ENCODE measurements around the gene ADAMTS9. TPM values are rescaled to one million over a fixed set of nuclear protein-coding genes. Genes with fewer than 3 reads are reported as not detected.
A peak's percentile ranks its signal among the peaks of the same experiment; 100 is the strongest.

The ADAMTS9 gene
- total RNA-seq, 2 donors from 2014 or later = not detected

GRCh38 chr3:64694114-64694513 lies 6.3 kb upstream of the ADAMTS9 start:
- H3K27ac Mint-ChIP-seq = no peak overlapping the region

DNA sequence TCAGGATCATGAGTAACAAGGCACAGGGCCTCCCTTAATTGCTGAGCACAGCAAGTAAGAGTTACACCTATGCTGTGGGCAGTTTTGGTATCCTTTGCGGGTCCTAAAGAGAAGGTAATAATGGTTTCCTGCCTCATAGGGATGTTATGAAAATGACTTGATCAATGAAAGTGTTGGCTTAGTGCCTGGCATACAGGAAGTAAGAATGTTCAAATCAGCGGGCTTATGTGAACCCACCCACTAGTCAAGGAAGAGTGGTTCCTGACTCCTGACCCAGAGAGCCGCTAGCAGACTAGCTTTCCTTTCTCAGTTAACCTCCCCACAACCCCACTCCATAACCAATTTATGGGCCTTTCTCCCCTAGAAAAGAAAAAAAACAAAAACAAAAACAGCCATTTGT lies 5.2 kb upstream of the ADAMTS9 start:
- Mint-ChIP-seq H3K36me3 (peaks cover 0 to 6% of the 10 kb centered on the region in 2 donors), H3K9me3 (peaks cover 5 to 10% of the 10 kb centered on the region in 2 donors), H3K27ac (no peak overlapping the region)
- no peak for DNase-seq (ENCODE audit: low spot score in 2 of 2)
- no peak for ATAC-seq

More at GRCh38 chr3:64694114-64694513, 6.3 kb upstream of the ADAMTS9 start:
- DNase-seq (ENCODE audit: low spot score in 2 of 2) (no peak), ATAC-seq (no peak)
- H3K9me3 Mint-ChIP-seq = peaks cover 5 to 10% of the 10 kb centered on the region in 2 donors
- H3K36me3 Mint-ChIP-seq = no peaks in the 10 kb centered on the region

GRCh38 chr3:64691051-64691450 lies 3.3 kb upstream of the ADAMTS9 start:
- Mint-ChIP-seq H3K9me3 (peaks cover 3 to 8% of the 10 kb centered on the region in 2 donors), H3K27ac (no peak overlapping the region), H3K36me3 (peaks cover 7 to 12% of the 10 kb centered on the region in 2 donors)
- ATAC-seq (no peak), DNase-seq (ENCODE audit: low spot score in 2 of 2) (no peak)

- peaks cover 0 to 7% of the 10 kb centered on the region in 2 donors for H3K9me3 Mint-ChIP-seq
- DNase-seq (ENCODE audit: low spot score in 2 of 2) = no peak
- H3K27ac Mint-ChIP-seq = no peak overlapping the region
- no peak for ATAC-seq
- peaks cover 12 to 20% of the 10 kb centered on the region in 2 donors for H3K36me3 Mint-ChIP-seq
These were observed 567 bp downstream of the ADAMTS9 start for GRCh38 chr3:64687086-64687780.

GRCh38 chr3:64686446-64686908 lies 1.3 kb downstream of the ADAMTS9 start:
- no peak for DNase-seq (ENCODE audit: low spot score in 2 of 2)
- Mint-ChIP-seq H3K36me3 (peaks cover 12 to 20% of the 10 kb centered on the region in 2 donors), H3K27ac (peak overlapping the region in 1 of 2 donors; percentile 82), H3K9me3 (peaks cover 0 to 7% of the 10 kb centered on the region in 2 donors)
- peak in 1 of 2 donors; percentile 13 for ATAC-seq

DNA sequence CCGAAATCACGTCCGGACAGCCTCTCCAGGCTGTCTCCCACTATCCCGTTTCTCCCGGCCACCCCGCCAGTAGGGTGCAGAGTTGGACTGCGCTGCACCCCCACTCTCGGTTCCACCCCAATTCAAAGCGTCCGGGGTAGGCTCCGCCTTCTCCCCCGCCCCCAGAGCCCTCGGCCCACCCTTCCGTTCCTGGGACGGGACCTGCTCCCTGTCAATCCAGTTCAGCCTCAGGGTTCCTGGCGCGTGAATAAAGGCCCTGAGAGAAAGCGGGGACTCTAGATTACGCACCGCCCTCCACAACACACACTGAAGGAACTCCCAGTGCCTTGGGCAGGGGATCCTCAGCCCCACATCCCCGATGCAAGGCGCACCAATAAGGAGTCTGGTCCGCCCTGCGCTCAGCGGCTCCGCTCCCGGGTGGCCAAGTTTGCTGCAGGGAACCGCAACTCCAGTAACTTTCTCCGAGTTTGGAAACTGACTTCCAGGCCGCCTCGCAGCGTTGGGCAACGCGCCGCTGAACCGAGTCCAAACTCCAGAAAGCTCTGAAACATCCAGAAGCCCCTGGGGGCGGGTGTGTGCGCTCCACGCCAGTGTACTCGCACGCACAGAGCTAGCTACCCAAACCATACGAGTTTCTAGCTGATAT lies 1.9 kb downstream of the ADAMTS9 start:
- peaks cover 0 to 7% of the 10 kb centered on the region in 2 donors for H3K9me3 Mint-ChIP-seq
- DNase-seq (ENCODE audit: low spot score in 2 of 2) = no peak
- H3K36me3 Mint-ChIP-seq = peaks cover 12 to 20% of the 10 kb centered on the region in 2 donors
- no peak overlapping the region for H3K27ac Mint-ChIP-seq
- peak in 1 of 2 donors; percentile 55 for ATAC-seq

- Mint-ChIP-seq H3K36me3 (peaks cover 12 to 20% of the 10 kb centered on the region in 2 donors), H3K9me3 (peaks cover 0 to 7% of the 10 kb centered on the region in 2 donors), H3K27ac (no peak overlapping the region)
- no peak for ATAC-seq
- DNase-seq (ENCODE audit: low spot score in 2 of 2) = no peak
These were observed 2.4 kb downstream of the ADAMTS9 start for GRCh38 chr3:64685331-64685799.

DNA sequence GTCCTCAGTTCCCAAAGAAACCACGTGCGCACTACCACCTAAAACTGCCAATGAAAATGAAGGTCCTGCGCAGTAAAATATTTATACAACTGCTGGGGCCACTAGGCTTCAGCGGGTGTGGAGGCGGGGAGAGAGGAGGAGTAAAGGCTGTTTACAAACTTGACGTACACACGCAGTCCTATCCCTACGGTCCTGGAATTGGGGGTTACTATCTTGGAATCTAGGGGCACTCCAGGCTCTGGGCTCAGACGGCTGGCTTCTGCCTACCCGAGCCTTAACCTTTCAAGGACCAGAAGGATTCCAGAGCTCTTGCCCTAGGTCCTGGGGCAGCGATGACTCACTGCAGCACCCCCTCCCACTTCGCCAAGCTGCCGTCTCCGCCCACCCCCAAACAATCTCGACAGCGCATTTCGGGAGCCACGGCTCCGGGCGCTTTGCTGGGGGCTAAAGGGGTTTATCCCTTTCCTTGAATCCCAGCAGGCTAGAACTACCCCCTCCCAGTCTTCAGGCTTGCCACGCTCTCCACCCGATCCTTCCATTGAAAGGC lies 3.0 kb downstream of the ADAMTS9 start:
- DNase-seq (ENCODE audit: low spot score in 2 of 2) (no peak), ATAC-seq (no peak)
- Mint-ChIP-seq H3K36me3 (peaks cover 12 to 20% of the 10 kb centered on the region in 2 donors), H3K9me3 (peaks cover 0 to 7% of the 10 kb centered on the region in 2 donors), H3K27ac (no peak overlapping the region)

DNA sequence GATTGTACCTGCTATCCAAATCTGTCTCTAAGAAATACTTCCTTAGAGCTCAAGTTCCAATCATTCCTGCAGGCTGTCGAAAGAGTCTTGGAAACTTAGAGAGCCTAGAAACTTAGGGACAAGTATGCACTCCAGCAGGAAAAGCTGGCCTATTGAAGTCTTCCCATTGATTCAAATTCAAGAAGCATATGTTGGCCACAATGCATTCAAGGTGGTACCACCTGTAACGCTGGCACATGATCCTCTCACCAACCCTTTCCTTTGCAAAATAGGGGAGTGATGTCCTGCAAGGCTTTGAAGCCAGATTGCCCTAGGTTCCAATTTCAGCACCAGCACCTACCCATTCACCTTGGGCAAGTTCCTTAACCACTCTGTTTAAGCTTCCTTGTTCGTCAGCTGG lies 6.0 kb downstream of the ADAMTS9 start:
- H3K27ac Mint-ChIP-seq = no peak overlapping the region
- H3K9me3 Mint-ChIP-seq = peaks cover 4 to 11% of the 10 kb centered on the region in 2 donors
- ATAC-seq (no peak), DNase-seq (ENCODE audit: low spot score in 2 of 2) (no peak)
- H3K36me3 Mint-ChIP-seq = peaks cover 7 to 20% of the 10 kb centered on the region in 2 donors

DNA sequence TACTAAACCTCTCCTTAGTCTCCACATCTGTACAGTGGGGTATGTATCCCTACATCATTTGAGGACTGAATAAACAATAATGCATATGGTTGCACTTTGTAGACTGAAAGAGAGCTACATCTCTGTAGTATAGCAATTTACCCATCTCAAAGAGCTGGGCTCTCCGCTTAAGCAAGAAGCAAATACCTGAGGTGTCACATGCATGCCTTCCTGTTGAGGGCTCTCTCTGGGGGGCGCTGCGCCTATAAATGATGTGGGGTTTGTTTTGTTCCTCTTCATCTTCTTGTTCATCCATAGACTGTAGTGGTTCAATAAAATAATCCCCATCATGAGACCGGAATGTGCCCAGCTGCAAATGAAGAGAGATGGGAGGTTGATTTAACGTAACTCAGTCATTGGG lies 6.8 kb downstream of the ADAMTS9 start:
- no peak for DNase-seq (ENCODE audit: low spot score in 2 of 2)

DNA sequence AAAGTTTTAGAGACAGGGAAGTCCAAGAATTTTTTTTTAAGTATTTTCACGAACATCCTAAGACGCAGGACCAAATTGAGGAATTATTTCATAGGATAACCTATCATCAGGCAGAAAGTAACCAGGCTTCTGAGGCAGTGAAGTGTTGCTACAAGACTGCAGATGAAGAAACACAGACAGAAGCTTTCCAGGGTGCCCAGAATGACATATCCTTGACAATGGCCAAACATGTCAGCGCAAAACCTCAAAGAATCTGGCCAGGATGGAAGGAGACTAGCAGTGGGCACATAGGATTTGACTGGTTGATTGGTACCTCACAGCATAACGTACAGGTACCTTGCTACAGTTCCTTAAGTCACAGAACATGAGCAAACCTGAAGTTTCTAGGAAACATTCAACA lies 7.5 kb downstream of the ADAMTS9 start:
- Mint-ChIP-seq H3K9me3 (peaks cover 4 to 14% of the 10 kb centered on the region in 2 donors), H3K27ac (no peak overlapping the region), H3K36me3 (peaks cover 0 to 11% of the 10 kb centered on the region in 2 donors)
- no peak for DNase-seq (ENCODE audit: low spot score in 2 of 2)
- ATAC-seq = no peak

More for the DNA sequence above, 6.8 kb downstream of the ADAMTS9 start:
- ATAC-seq = no peak
- H3K36me3 Mint-ChIP-seq = peaks cover under 1 to 12% of the 10 kb centered on the region in 2 donors
- peaks cover 4 to 14% of the 10 kb centered on the region in 2 donors for H3K9me3 Mint-ChIP-seq
- H3K27ac Mint-ChIP-seq = no peak overlapping the region

DNA sequence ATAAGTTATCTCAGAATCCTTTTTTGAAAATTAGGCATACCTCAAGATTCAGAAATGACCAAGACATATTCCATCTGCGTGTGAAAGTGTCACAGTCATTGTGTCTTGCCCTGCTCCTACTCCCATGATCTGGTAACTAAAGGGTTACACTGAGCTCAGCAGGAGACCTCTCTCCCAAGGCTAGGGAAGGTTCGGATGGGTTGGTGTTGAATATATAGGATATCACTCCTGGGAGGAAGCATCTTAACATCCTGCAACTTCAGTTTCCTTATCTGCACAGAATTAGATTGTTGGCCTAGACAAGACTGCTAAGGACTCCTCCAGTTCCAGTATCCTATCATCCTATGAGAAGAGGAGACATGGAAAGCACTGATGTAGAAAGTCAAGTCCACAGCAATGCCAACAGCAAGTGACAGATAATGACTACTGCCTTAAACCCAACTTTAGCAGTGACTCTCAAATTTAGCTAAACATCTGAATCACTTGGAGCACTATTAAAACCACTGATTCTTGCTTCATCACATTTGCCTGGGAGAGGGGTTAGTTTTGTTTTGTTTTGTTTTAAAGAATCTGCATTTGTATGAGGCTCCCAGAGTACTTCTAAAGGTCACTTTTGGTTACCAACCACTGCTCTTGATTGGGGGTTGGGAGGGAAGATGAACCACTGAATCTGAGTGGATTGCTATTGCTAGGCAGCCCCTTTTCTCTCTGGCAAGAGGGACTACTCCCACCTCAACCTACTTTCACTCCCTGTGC lies 9.7 kb downstream of the ADAMTS9 start:
- no peak overlapping the region for H3K27ac Mint-ChIP-seq
- ATAC-seq (no peak), DNase-seq (ENCODE audit: low spot score in 2 of 2) (no peak)
- H3K36me3 Mint-ChIP-seq = no peaks in the 10 kb centered on the region
- peaks cover 4 to 8% of the 10 kb centered on the region in 2 donors for H3K9me3 Mint-ChIP-seq

DNA sequence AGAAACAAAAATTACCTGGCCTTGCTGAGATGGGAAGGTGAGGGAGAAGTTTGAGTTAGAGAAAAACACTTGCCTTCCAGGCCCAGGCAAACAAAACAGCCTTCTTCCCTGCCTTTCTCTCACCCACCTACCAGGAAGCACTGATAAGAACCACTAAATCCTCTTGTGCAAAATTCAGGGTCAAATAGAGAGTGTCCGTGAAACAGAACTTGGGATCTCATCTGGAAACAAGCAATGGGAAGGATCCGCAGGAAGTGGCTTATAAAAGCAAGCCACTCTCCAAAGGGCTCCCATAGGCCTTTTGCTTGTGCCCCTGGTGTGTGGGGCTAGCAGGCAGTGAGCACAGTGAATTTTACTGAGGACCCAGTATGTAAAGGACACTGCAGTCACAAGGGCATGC lies 11.0 kb downstream of the ADAMTS9 start:
- no peak overlapping the region for H3K27ac Mint-ChIP-seq
- no peak for ATAC-seq
- peaks cover 4 to 8% of the 10 kb centered on the region in 2 donors for H3K9me3 Mint-ChIP-seq
- no peak for DNase-seq (ENCODE audit: low spot score in 2 of 2)
- no peaks in the 10 kb centered on the region for H3K36me3 Mint-ChIP-seq

DNA sequence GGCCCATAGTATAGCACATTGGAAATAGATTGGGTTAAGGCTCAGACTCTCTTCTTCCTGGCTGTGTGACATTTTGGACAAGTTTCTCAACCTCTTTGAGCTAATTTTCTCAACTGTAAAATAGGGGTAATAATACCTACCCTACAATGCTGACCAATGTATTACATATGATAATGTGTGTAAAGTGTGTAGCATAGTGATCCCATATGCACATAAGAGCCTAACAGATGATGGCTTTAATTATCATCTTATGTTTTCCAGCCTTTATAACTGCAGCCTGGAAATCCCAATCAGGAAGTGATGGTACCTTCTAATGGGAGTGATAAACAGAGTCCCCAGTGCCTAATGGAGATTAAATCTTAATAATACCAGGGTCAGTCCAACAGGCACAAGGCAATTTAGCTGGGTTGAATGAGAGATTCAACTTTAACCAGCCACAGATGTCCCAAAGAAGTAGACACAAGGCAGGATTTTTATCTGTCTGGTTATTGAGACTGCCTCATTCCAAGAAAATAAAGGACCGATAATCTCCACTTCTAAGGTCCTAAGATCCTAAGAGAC lies 12.0 kb downstream of the ADAMTS9 start:
- no peak for ATAC-seq

DNA sequence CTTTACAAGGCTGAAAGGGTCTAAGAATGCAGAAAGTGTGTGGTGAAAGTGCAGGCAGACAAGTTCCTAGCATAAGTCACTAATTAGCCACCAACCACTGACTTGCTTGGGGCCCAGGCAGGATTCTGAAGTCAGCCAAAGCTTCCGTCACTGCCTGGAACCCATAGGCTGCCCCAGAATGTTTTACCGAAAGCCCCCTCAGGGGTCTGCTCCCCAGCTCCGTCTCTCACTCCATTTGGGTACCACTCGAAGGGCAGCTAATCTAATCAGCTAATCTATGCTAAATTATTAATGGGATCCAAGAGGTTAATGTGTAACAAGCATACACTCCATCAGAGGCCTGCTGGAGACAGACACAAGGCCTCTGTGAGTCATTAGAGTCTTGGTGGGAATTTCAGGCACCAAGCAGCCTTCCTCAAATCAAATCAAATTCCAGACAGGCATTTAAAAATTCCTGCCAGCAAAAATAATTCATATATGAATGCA lies 13.2 kb downstream of the ADAMTS9 start:
- Mint-ChIP-seq H3K36me3 (no peaks in the 10 kb centered on the region), H3K9me3 (peaks cover 4 to 8% of the 10 kb centered on the region in 2 donors), H3K27ac (no peak overlapping the region)
- ATAC-seq (no peak), DNase-seq (ENCODE audit: low spot score in 2 of 2) (no peak)

More for the DNA sequence above, 12.0 kb downstream of the ADAMTS9 start:
- Mint-ChIP-seq H3K36me3 (no peaks in the 10 kb centered on the region), H3K27ac (no peak overlapping the region), H3K9me3 (peaks cover 4 to 8% of the 10 kb centered on the region in 2 donors)
- DNase-seq (ENCODE audit: low spot score in 2 of 2) = no peak

GRCh38 chr3:64673159-64673715 lies 14.6 kb downstream of the ADAMTS9 start:
- no peak overlapping the region for H3K27ac Mint-ChIP-seq
- no peaks in the 10 kb centered on the region for H3K36me3 Mint-ChIP-seq
- DNase-seq (ENCODE audit: low spot score in 2 of 2) (no peak), ATAC-seq (no peak)
- peaks cover 4 to 8% of the 10 kb centered on the region in 2 donors for H3K9me3 Mint-ChIP-seq
